WERI-Rb-1 (cell line): ENCODE measurements around the gene KAZN.

Experiments
- DNase-seq: peaks from one replicate; pipeline ENCODE4 v3.0.0-alpha.2; 2020
- H3K27ac ChIP-seq: fragments of 250-450 bp; sonication (Bioruptor Pico); 2 replicates; pipeline ENCODE4 v1.5.1; 2020; ENCODE audit warnings: mild to moderate bottlenecking, moderate library complexity
- H3K27me3 ChIP-seq: fragments of 250-450 bp; sonication (Bioruptor Pico); 2 replicates; pipeline ENCODE4 v1.5.1; 2021; ENCODE audit warnings: mild to moderate bottlenecking, low read depth, moderate library complexity; ENCODE audit not compliant: insufficient read depth, severe bottlenecking
- H3K36me3 ChIP-seq: fragments of 250-450 bp; sonication (Bioruptor Pico); 2 replicates; pipeline ENCODE4 v1.5.1; 2020; ENCODE audit warnings: mild to moderate bottlenecking, moderate library complexity
- H3K4me3 ChIP-seq: 2 replicates; pipeline ENCODE4 v1.5.1; 2011; ENCODE audit warnings: low read depth, mild to moderate bottlenecking, control low read depth, low read length
- H3K9me3 ChIP-seq: fragments of 250-450 bp; sonication (Bioruptor Pico); 2 replicates; pipeline ENCODE4 v1.5.1; 2021; ENCODE audit warnings: mild to moderate bottlenecking, moderate library complexity; ENCODE audit not compliant: severe bottlenecking
- CTCF ChIP-seq: IDR thresholded peaks from 2 replicates; pipeline ENCODE4 v1.5.1; 2011; ENCODE audit warnings: low read depth, mild to moderate bottlenecking, control low read depth, inconsistent platforms, low read length

KAZN gene

DNA sequence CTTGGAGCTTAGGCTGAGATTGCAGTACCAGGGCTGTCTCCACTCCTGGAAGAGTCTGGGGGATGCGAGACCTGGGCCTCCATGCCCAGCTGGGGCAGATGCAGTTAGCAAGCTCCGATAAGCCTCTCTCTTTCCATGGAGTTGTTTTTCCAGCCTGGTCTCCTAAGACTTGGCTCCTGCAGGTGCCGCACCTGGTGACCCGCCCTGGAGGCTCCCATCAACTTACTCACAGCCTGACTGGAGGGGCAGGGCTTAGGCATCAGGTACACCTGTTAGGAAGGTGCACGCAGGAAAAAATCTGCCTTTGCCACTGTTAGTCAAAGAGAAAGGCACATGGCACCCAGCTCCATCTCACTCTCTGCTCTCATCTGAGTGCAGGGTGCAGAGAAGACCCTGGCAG is 356.9 kb downstream of the KAZN start:
- H3K27ac ChIP-seq: no peak overlapping the region
- no peak for DNase-seq

DNA sequence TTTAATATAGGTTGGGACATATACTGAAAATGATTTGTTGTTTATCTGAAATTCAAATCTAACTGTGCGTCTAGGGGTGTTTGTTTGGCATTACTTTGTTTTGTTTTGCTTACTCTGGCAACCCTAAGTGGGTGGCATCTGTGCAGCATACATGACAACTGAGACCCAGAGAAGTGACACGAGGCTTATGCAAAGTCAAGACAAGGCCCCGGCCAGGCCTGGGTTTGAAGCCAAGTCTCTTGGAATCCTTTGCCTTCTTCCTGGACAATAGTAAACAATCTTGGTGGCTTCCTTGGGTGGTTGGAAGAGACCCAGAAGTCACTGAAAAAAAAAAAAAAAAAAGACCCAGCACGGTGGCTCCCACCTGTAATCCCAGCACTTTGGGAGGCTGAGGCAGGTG is 357.5 kb downstream of the KAZN start:
- no peak overlapping the region for H3K4me3 ChIP-seq
- H3K27me3 ChIP-seq: no peaks in the 10 kb centered on the region
- no peak for TF ChIP-seq CTCF
- DNase-seq: no peak
- no peaks in the 10 kb centered on the region for H3K36me3 ChIP-seq
- no peak overlapping the region for H3K27ac ChIP-seq
- H3K9me3 ChIP-seq: no peaks in the 10 kb centered on the region

More for the DNA sequence above, 356.9 kb downstream of the KAZN start:
- H3K9me3 ChIP-seq: no peaks in the 10 kb centered on the region
- H3K36me3 ChIP-seq: no peaks in the 10 kb centered on the region
- H3K27me3 ChIP-seq: no peaks in the 10 kb centered on the region
- no peak for TF ChIP-seq CTCF
- no peak overlapping the region for H3K4me3 ChIP-seq

DNA sequence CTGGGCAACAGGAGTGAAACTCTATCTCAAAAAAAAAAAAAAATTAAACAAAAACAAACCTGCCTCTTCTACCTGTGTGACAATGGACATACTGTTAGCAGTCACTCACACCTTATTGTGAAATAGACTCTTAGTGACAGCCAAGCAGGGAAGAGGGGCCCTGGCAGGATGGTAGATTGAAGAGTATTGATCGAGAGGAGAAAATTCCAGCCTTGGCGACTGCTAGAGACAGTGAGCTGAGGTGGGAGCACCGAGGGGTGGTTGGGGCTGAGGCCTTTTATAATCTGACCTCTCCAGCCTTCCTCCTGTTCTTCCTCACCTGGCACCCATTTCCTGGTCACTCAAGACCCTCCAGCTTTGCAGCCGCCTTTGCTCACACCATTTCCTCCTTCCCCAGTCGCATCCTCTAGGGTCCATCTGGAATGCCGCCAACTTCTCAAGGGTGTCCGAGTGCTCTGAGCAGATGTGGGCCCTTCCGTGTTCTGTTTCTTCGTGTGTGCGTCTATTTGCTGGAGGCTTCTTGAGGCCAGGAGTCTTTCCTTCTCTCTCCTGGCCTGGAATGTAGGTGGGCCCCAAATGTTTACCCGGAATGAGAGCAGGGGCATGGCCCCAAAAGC is 358.2 kb downstream of the KAZN start:
- Histone ChIP-seq H3K9me3 (peaks cover 3% of the 10 kb centered on the region), H3K27ac (no peak overlapping the region), H3K36me3 (no peaks in the 10 kb centered on the region), H3K4me3 (no peak overlapping the region), H3K27me3 (no peaks in the 10 kb centered on the region)
- DNase-seq: no peak
- no peak for TF ChIP-seq CTCF

GRCh38 chr1:14957375-14958098 is 359.1 kb downstream of the KAZN start:
- H3K27ac ChIP-seq: no peak overlapping the region
- H3K9me3 ChIP-seq: peaks cover 4% of the 10 kb centered on the region
- H3K27me3 ChIP-seq: no peaks in the 10 kb centered on the region
- TF ChIP-seq CTCF: no peak
- no peak overlapping the region for H3K4me3 ChIP-seq
- H3K36me3 ChIP-seq: no peaks in the 10 kb centered on the region
- DNase-seq: no peak

DNA sequence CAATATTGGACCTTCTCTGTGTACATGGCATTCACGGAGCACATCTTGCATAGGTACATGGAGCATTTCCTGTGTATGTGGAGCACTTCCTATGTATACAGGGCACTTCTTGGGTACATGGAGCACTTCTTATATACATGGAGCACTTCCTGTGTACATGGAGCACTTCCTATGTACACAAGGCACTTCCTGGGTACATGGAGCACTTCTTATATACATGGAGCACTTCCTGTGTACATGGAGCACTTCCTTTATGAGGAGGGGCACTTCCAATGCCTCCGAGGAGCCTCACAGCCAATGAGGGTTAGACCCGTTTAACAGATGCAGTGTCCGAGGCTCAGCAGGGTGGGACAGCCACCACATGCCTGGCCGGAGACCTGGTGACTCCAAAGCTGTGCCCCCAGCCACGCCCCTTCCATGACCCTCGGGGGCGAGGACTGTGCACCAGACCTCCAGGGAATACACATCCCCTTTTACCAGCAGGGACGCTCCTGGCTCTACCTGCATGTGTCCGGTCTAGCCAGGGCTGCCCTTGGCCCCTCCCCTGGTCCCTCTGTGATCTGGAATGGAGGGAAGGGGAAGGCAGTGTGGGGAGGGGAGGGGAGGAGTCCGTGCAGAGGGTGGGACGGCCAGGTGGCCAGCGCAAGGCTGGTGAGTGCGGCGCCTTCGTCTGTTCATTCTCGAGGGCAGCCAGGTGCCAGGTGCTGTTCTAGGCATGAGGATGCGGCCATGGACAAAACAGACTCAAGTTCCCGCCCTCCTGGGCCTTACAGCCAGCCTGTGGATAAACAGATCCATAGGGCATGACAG is 360.0 kb downstream of the KAZN start:
- TF ChIP-seq CTCF: no peak
- no peak for DNase-seq

More for the DNA sequence above, 360.0 kb downstream of the KAZN start:
- Histone ChIP-seq H3K36me3 (no peaks in the 10 kb centered on the region), H3K27ac (no peak overlapping the region), H3K9me3 (peaks cover 4% of the 10 kb centered on the region), H3K27me3 (no peaks in the 10 kb centered on the region), H3K4me3 (no peak overlapping the region)
